ENCODE measurements around the gene SZRD1. TPM values are rescaled to one million over a fixed set of nuclear protein-coding genes. Genes with fewer than 3 reads are reported as not detected.

SZRD1 gene
- total and polyA plus RNA-seq, 2 of the 8 experiments (the other 6 are each of a cell fraction or from before 2014, with no cell fraction given) = 97.8 to 108 TPM

- no peak overlapping the region for H3K4me3 ChIP-seq (ENCODE audit: extremely low read depth in 1 of 4, insufficient read depth in 2 of 4, low read depth in 3 of 4, low read length in 4 of 4)
- H3K18ac ChIP-seq (ENCODE audit: extremely low read depth, low read length) = no peak overlapping the region
- no peak overlapping the region for H3K4ac ChIP-seq (replicated peaks; ENCODE audit: insufficient read length, low read depth, low read length)
- no peak overlapping the region for H2AK5ac ChIP-seq (ENCODE audit: low read depth, low read length)
- no peak overlapping the region for H4K8ac ChIP-seq (ENCODE audit: extremely low read depth, insufficient read depth, low read length)
- H3K4me1 ChIP-seq (replicated peaks in 1 of 4; ENCODE audit: control insufficient read depth in 3 of 4, insufficient read depth in 4 of 4, low read length in 3 of 4) = peaks cover 2 to 4% (median 3%) of the 10 kb centered on the region in 4 experiments; a peak in 3 of 7 replicates
- H3K14ac ChIP-seq (ENCODE audit: insufficient read length) = no peak overlapping the region
- no peak overlapping the region for H3K23ac ChIP-seq (ENCODE audit: insufficient read length)
- H4K20me1 ChIP-seq (replicated peaks in 1 of 2; ENCODE audit: control insufficient read depth in 1 of 2, insufficient read depth in 2 of 2, low read length in 2 of 2) = peaks cover 0 to 2% of the 10 kb centered on the region in 2 experiments
- ChIA-PET POLR2A (ENCODE audit: partially characterized antibody) (no interaction called here), CTCF (ENCODE audit: partially characterized antibody) (interaction anchor here (0.7 to 3.6 kb wide), 2 partner anchors 14 to 37 kb away, joined by 4 to 13 read pairs; no protein-coding TSS in a partner anchor)
- no peak for TF ChIP-seq YY1 (IDR thresholded peaks at IDR 0.05; ENCODE audit: low read depth, low read length)
- TF ChIP-seq SIX5 (IDR thresholded peaks at IDR 0.05; ENCODE audit: low read depth, low read length) = no peak
- TF ChIP-seq RXRA (IDR thresholded peaks at IDR 0.05; ENCODE audit: insufficient read depth, low read depth, low read length) = no peak
- no peak for TF ChIP-seq TCF12 (IDR thresholded peaks at IDR 0.05; ENCODE audit: low read depth, low read length)
- no peak for TF ChIP-seq BACH1 (IDR thresholded peaks at IDR 0.05; ENCODE audit: low read length)
- no peak for TF ChIP-seq SAP30 (IDR thresholded peaks at IDR 0.05; ENCODE audit: insufficient read depth, insufficient replicate concordance, low read length)
- no peak for TF ChIP-seq CBX8 (IDR thresholded peaks at IDR 0.05; ENCODE audit: borderline replicate concordance, low read depth, low read length)
- no peak for TF ChIP-seq SIN3A (conservative IDR thresholded peaks at IDR 0.05 in 1 of 2, IDR thresholded peaks at IDR 0.05 in 1 of 2; ENCODE audit: low read depth in 1 of 2, low read length in 2 of 2)
- peaks cover 4 to 71% of the 10 kb centered on the region in 2 experiments; a peak in 3 of 4 replicates for H3K79me2 ChIP-seq (ENCODE audit: control insufficient read depth in 1 of 2, insufficient read depth in 2 of 2, low read length in 2 of 2)
- no peak overlapping the region for H2AFZ ChIP-seq (ENCODE audit: low read length)
- DNase-seq (ENCODE audit: low read depth in 1 of 2, low spot score in 2 of 2) (no peak), FAIRE-seq (no peak)
- H2BK20ac ChIP-seq (ENCODE audit: low read length) = no peak overlapping the region
- no peak overlapping the region for H3K9ac ChIP-seq (replicated peaks in 1 of 4; ENCODE audit: extremely low read depth in 1 of 4, low read depth in 3 of 4, low read length in 3 of 4)
- no peak overlapping the region for H3K27ac ChIP-seq (ENCODE audit: low read depth, low read length)
- no peak overlapping the region for H4K5ac ChIP-seq (ENCODE audit: insufficient read length, low read depth, low read length)
- H2BK5ac ChIP-seq (ENCODE audit: low read depth, low read length) = no peak overlapping the region
- no peak overlapping the region for H3K56ac ChIP-seq (replicated peaks; ENCODE audit: insufficient read length, low read depth, low read length)
- no peak overlapping the region for H2BK120ac ChIP-seq (replicated peaks; ENCODE audit: low read depth, low read length)
- no peaks in the 10 kb centered on the region for H3K36me3 ChIP-seq (ENCODE audit: control insufficient read depth in 2 of 4, insufficient read depth in 4 of 4, low read length in 3 of 4)
- H3K9me3 ChIP-seq (ENCODE audit: insufficient read depth in 2 of 2, low read depth in 1 of 2, low read length in 1 of 2) = no peaks in the 10 kb centered on the region
- H3K4me2 ChIP-seq (ENCODE audit: insufficient read depth in 1 of 2, low read depth in 2 of 2, low read length in 2 of 2) = no peak overlapping the region
- H2BK12ac ChIP-seq (ENCODE audit: low read depth, low read length) = no peak overlapping the region
- H4K91ac ChIP-seq (replicated peaks; ENCODE audit: insufficient read length, low read length) = no peak overlapping the region
- H3K27me3 ChIP-seq (replicated peaks in 1 of 4; ENCODE audit: control insufficient read depth in 3 of 4, extremely low read depth in 1 of 4, insufficient read depth in 3 of 4, low read length in 3 of 4) = no peaks in the 10 kb centered on the region
- H3K79me1 ChIP-seq (ENCODE audit: low read depth, low read length) = peaks cover 2% of the 10 kb centered on the region
- H2BK15ac ChIP-seq (ENCODE audit: low read length) = no peak overlapping the region
- 91% methylated on average over 14 of the region's 14 CpGs; no CpG with 5 or more reads in 1 of the 2 experiments for WGBS, 2 experiments (ENCODE audit: extremely low coverage in 1 of 2, insufficient coverage in 1 of 2, insufficient read length in 1 of 2, insufficient replicate concordance in 2 of 2, low coverage in 1 of 2, low lambda C conversion rate in 2 of 2, missing lambda C conversion rate in 1 of 2)
- H3K23me2 ChIP-seq (ENCODE audit: low read depth, low read length) = peaks cover 6% of the 10 kb centered on the region
Observed at GRCh38 chr1:16348414-16349182, 18.4 kb upstream of the SZRD1 start.

All from H1 (cell line).